Activated CD4-positive, alpha-beta memory T cell treated with anti-CD3 and anti-CD28 coated beads for 36 hours (primary cell): ENCODE results near the gene NMS. TPM values are rescaled to one million over a fixed set of nuclear protein-coding genes. Genes with fewer than 3 reads are reported as not detected.

Source experiments
- CTCF ChIA-PET: fragments of 350-600 bp; sonication (Branson Sonifier 250); formaldehyde crosslinking; loops from one replicate; lab custom pipeline; 2021; ENCODE audit warnings: antibody characterized with exemption, inconsistent platforms; lab: Charles Lee
- POLR2A ChIA-PET: fragments of 350-600 bp; sonication (Branson Sonifier 250); formaldehyde crosslinking; loops from one replicate; lab custom pipeline; 2021; ENCODE audit warnings: antibody characterized with exemption; lab: Charles Lee
- DNase-seq: peaks from one replicate; pipeline ENCODE4 v3.0.0-alpha.2; 2020
- H3K27ac Mint-ChIP-seq: one replicate; pipeline ENCODE4 v1.8.0; 2021; ENCODE audit warnings: mixed read lengths
- H3K27me3 Mint-ChIP-seq: one replicate; pipeline ENCODE4 v1.8.0; 2021; ENCODE audit warnings: mixed read lengths
- H3K36me3 Mint-ChIP-seq: one replicate; pipeline ENCODE4 v1.8.0; 2021; ENCODE audit warnings: mixed read lengths
- H3K4me1 Mint-ChIP-seq: one replicate; pipeline ENCODE4 v1.8.0; 2021; ENCODE audit warnings: low read depth, mixed read lengths
- H3K4me3 Mint-ChIP-seq: one replicate; pipeline ENCODE4 v1.8.0; 2021; ENCODE audit warnings: mild to moderate bottlenecking, mixed read lengths
- H3K9me3 Mint-ChIP-seq: one replicate; pipeline ENCODE4 v1.8.0; 2021; ENCODE audit warnings: mixed read lengths
- intact Hi-C: fragments of 100-400 bp; cut with micrococcal nuclease; formaldehyde crosslinking; loops from one replicate; pipeline ENCODE4 v1.15.1; 2023
- total RNA-seq, 2 experiments: library from RNA; stranded (reverse); gene quantifications; one replicate each; pipeline ENCODE4 v1.2.3, GENCODE V29; 2021

NMS gene
- total RNA-seq, 2 experiments from 2014 or later = not detected

- no peak overlapping the region for H3K27ac Mint-ChIP-seq
- POLR2A ChIA-PET = no interaction called here
- H3K4me1 Mint-ChIP-seq = no peaks in the 10 kb centered on the region
- peaks cover 16% of the 10 kb centered on the region for H3K36me3 Mint-ChIP-seq
- H3K9me3 Mint-ChIP-seq = peaks cover 30% of the 10 kb centered on the region
- DNase-seq = no peak
- peaks cover 12% of the 10 kb centered on the region for H3K27me3 Mint-ChIP-seq
- intact Hi-C loops = no loop called here
- CTCF ChIA-PET = no interaction called here
- no peak overlapping the region for H3K4me3 Mint-ChIP-seq
Observed at GRCh38 chr2:100502782-100503181, 32.5 kb downstream of the NMS start.

GRCh38 chr2:100504542-100504941 lies 34.3 kb downstream of the NMS start:
- ChIA-PET CTCF (no interaction called here), POLR2A (no interaction called here)
- H3K9me3 Mint-ChIP-seq = peaks cover 36% of the 10 kb centered on the region
- intact Hi-C loops = no loop called here
- no peak overlapping the region for H3K4me3 Mint-ChIP-seq
- peaks cover 12% of the 10 kb centered on the region for H3K27me3 Mint-ChIP-seq
- H3K27ac Mint-ChIP-seq = no peak overlapping the region
- H3K36me3 Mint-ChIP-seq = peaks cover 17% of the 10 kb centered on the region
- DNase-seq = no peak
- no peaks in the 10 kb centered on the region for H3K4me1 Mint-ChIP-seq

- intact Hi-C loops = no loop called here
- H3K27ac Mint-ChIP-seq = no peak overlapping the region
- no peak for DNase-seq
- ChIA-PET CTCF (no interaction called here), POLR2A (no interaction called here)
- H3K36me3 Mint-ChIP-seq = peaks cover 3% of the 10 kb centered on the region
- H3K27me3 Mint-ChIP-seq = peaks cover 4% of the 10 kb centered on the region
- H3K9me3 Mint-ChIP-seq = peaks cover 18% of the 10 kb centered on the region
- H3K4me3 Mint-ChIP-seq = no peak overlapping the region
- H3K4me1 Mint-ChIP-seq = no peaks in the 10 kb centered on the region
Observed at GRCh38 chr2:100509066-100509465, 38.8 kb downstream of the NMS start.

GRCh38 chr2:100513650-100514049 lies 43.4 kb downstream of the NMS start:
- POLR2A ChIA-PET = no interaction called here
- CTCF ChIA-PET = no interaction called here
- DNase-seq = no peak
- Mint-ChIP-seq H3K4me1 (no peaks in the 10 kb centered on the region), H3K27me3 (peaks cover under 1% of the 10 kb centered on the region), H3K36me3 (no peaks in the 10 kb centered on the region), H3K27ac (no peak overlapping the region), H3K9me3 (peaks cover under 1% of the 10 kb centered on the region), H3K4me3 (no peak overlapping the region)
- intact Hi-C loops = no loop called here

- DNase-seq = no peak
- CTCF ChIA-PET = no interaction called here
- Mint-ChIP-seq H3K4me3 (no peak overlapping the region), H3K27ac (no peak overlapping the region), H3K4me1 (no peaks in the 10 kb centered on the region), H3K9me3 (no peaks in the 10 kb centered on the region), H3K27me3 (peaks cover 3% of the 10 kb centered on the region), H3K36me3 (no peaks in the 10 kb centered on the region)
- intact Hi-C loops = no loop called here
- POLR2A ChIA-PET = no interaction called here
Observed at GRCh38 chr2:100517556-100517955, 47.3 kb downstream of the NMS start.

- Mint-ChIP-seq H3K36me3 (no peaks in the 10 kb centered on the region), H3K27me3 (peaks cover 3% of the 10 kb centered on the region), H3K4me1 (no peaks in the 10 kb centered on the region), H3K9me3 (no peaks in the 10 kb centered on the region), H3K27ac (no peak overlapping the region), H3K4me3 (no peak overlapping the region)
- DNase-seq = no peak
- intact Hi-C loops = no loop called here
- ChIA-PET POLR2A (no interaction called here), CTCF (no interaction called here)
Observed at GRCh38 chr2:100518801-100519200, 48.5 kb downstream of the NMS start.

GRCh38 chr2:100520224-100520623 lies 49.9 kb downstream of the NMS start:
- Mint-ChIP-seq H3K27me3 (peaks cover 3% of the 10 kb centered on the region), H3K4me3 (no peak overlapping the region), H3K36me3 (no peaks in the 10 kb centered on the region), H3K9me3 (no peaks in the 10 kb centered on the region), H3K4me1 (peaks cover 2% of the 10 kb centered on the region), H3K27ac (no peak overlapping the region)
- CTCF ChIA-PET = no interaction called here
- no peak for DNase-seq
- POLR2A ChIA-PET = no interaction called here
- intact Hi-C loops = no loop called here

- no peak overlapping the region for H3K4me3 Mint-ChIP-seq
- H3K9me3 Mint-ChIP-seq = no peaks in the 10 kb centered on the region
- H3K4me1 Mint-ChIP-seq = peaks cover 2% of the 10 kb centered on the region
- POLR2A ChIA-PET = no interaction called here
- H3K27me3 Mint-ChIP-seq = peaks cover 3% of the 10 kb centered on the region
- no peak overlapping the region for H3K27ac Mint-ChIP-seq
- DNase-seq = no peak
- H3K36me3 Mint-ChIP-seq = no peaks in the 10 kb centered on the region
- intact Hi-C loops = no loop called here
- CTCF ChIA-PET = no interaction called here
Observed at GRCh38 chr2:100522430-100522829, 52.1 kb downstream of the NMS start.

- CTCF ChIA-PET = no interaction called here
- Mint-ChIP-seq H3K36me3 (no peaks in the 10 kb centered on the region), H3K4me1 (peaks cover 2% of the 10 kb centered on the region), H3K9me3 (no peaks in the 10 kb centered on the region), H3K27ac (no peak overlapping the region), H3K4me3 (no peak overlapping the region), H3K27me3 (peaks cover 1% of the 10 kb centered on the region)
- POLR2A ChIA-PET = no interaction called here
- DNase-seq = no peak
- intact Hi-C loops = no loop called here
Observed at GRCh38 chr2:100524331-100524730, 54.0 kb downstream of the NMS start.

GRCh38 chr2:100526868-100527267 lies 56.6 kb downstream of the NMS start:
- no peak overlapping the region for H3K27ac Mint-ChIP-seq
- peaks cover 2% of the 10 kb centered on the region for H3K4me1 Mint-ChIP-seq
- no peak overlapping the region for H3K4me3 Mint-ChIP-seq
- no peak for DNase-seq
- ChIA-PET POLR2A (no interaction called here), CTCF (no interaction called here)
- H3K36me3 Mint-ChIP-seq = no peaks in the 10 kb centered on the region
- intact Hi-C loops = no loop called here
- peaks cover 1% of the 10 kb centered on the region for H3K27me3 Mint-ChIP-seq
- H3K9me3 Mint-ChIP-seq = no peaks in the 10 kb centered on the region

GRCh38 chr2:100527440-100528015 lies 57.2 kb downstream of the NMS start:
- Mint-ChIP-seq H3K4me3 (no peak overlapping the region), H3K27me3 (peaks cover 1% of the 10 kb centered on the region), H3K27ac (no peak overlapping the region), H3K9me3 (no peaks in the 10 kb centered on the region), H3K36me3 (no peaks in the 10 kb centered on the region), H3K4me1 (peaks cover 2% of the 10 kb centered on the region)
- ChIA-PET POLR2A (no interaction called here), CTCF (no interaction called here)
- intact Hi-C loops = no loop called here
- no peak for DNase-seq

GRCh38 chr2:100529176-100529575 lies 58.9 kb downstream of the NMS start:
- ChIA-PET POLR2A (no interaction called here), CTCF (no interaction called here)
- no peaks in the 10 kb centered on the region for H3K9me3 Mint-ChIP-seq
- no peak for DNase-seq
- no peak overlapping the region for H3K4me3 Mint-ChIP-seq
- H3K4me1 Mint-ChIP-seq = peaks cover 2% of the 10 kb centered on the region
- intact Hi-C loops = no loop called here
- no peak overlapping the region for H3K27ac Mint-ChIP-seq
- H3K27me3 Mint-ChIP-seq = peaks cover 1% of the 10 kb centered on the region
- H3K36me3 Mint-ChIP-seq = no peaks in the 10 kb centered on the region

- no peak for DNase-seq
- no peaks in the 10 kb centered on the region for H3K4me1 Mint-ChIP-seq
- intact Hi-C loops = no loop called here
- no peaks in the 10 kb centered on the region for H3K36me3 Mint-ChIP-seq
- CTCF ChIA-PET = no interaction called here
- POLR2A ChIA-PET = no interaction called here
- H3K27ac Mint-ChIP-seq = no peak overlapping the region
- H3K9me3 Mint-ChIP-seq = no peaks in the 10 kb centered on the region
- peaks cover 1% of the 10 kb centered on the region for H3K27me3 Mint-ChIP-seq
- no peak overlapping the region for H3K4me3 Mint-ChIP-seq
Observed at GRCh38 chr2:100529900-100530299, 59.6 kb downstream of the NMS start.
